Endometrium (tissue), 2 donors: ENCODE measurements around the gene CCDC9.

Experiments used
- FAIRE-seq: peaks from 2 replicates; lab custom pipeline; 2012; peaks lifted over from hg19 to GRCh38; lab: Jason Lieb, UNC
- donor health status: control.
- donor health status: control.

The CCDC9 gene

DNA sequence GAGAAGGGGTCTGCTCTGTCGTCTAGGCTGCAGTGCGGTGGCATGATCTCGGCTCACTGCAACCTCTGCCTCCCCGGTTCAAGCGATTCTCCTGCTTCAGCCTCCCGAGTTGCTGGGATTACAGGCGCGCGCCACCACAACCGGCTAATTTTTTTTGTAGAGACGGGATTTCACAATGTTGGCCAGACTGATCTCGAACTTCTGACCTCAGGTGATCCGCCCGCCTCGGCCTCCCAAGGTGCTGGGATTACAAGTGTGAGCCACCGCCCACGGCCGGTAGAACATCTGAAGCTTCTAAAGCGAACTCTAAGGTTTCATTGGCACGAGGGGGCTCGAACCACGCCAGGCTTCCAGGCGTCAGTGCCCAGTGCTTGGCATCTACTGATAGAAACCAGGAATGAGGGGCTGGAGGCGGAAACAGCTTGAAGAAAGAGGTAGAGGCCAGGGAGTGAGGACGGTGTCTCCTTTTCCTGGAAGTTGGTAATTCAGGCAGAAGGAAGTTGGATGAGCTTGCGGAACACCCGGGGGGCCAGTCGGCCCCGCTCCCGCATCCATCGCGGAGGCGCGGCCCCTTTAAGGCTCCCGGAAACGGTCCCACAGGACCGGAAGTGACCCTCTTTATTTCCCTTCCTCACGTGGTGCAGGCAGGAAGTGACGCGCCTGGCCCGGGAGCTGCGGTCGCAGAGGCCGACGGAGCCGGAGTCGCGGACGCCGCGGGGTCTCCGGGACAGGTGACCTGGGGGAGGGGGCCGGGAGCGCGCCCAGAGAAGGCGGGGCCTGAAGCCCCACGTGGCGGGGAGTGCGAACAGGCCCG, at the start of gene CCDC9:
TSS of gene CCDC9 (plus strand) at position 647 of the 814 bp plus-strand sequence. CDS start 1,876 bp downstream, outside the sequence.
- FAIRE-seq: no peak

DNA sequence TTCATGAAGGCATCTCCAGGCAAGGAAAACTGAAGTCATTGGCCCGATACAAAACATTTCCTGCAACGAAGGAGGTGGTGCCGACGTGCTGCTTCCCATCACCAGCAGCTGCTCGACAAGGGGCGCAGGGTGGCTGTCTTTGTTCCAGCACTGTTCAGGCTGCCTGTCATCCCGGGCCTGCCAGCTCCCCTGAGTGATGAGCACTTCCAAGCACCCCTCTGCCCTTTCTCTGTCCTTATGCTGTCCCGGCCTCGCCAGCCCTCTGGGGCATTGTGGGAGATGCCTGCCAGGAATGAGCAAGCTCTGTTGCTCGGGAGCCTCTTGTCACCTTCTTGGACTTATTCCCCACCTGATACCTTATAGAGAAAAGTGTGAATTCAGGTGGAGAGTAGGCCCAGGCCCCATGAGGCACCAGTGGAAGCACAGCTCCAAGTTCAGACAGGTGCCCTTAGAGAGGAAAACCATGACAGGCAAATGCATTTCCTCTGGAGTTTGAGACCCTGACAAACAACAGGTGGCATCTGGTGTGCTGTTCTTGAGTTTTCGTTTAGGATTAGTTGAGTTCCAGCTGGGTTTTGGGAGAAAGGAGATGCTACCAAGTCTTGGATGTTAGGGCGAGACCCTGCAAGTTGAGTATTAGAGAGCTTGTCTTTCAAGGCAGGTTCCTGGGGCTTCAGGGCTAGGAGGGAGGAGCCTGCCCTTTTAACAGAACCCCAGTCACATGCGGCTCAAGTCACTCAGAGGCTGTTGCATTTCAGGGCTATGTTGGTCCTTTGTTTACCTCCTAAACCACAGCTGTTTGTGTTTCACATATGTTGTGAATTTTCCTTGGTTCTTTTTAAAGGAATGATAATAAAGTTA, 46.8 kb upstream of the CCDC9 start:
- peak; percentile 67 for FAIRE-seq

- no peak for FAIRE-seq
Observed at GRCh38 chr19:47210180-47210490, 46.2 kb upstream of the CCDC9 start.

GRCh38 chr19:47210689-47211316, 45.5 kb upstream of the CCDC9 start:
- peak; percentile 81 for FAIRE-seq

DNA sequence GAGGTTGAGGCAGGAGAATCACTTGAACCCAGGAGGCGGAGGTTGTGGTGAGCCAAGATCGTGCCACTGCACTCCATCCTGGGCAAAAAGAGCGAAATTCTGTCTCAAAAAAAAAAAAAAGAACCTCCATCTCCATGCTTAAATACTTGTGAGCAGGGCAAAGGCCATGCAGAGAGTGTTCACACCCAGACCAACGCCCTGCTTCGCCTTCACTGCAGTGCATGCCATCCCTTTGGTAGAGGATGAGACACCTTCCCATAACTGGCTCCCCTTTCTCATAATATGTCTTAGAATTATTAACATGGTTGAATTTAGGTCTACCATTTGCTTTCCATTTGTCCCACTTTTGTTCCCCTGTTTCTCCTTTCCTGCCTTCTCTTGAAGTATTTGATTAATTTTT, 40.7 kb upstream of the CCDC9 start:
- FAIRE-seq: no peak

GRCh38 chr19:47221080-47221841, 35.1 kb upstream of the CCDC9 start:
- FAIRE-seq: no peak

DNA sequence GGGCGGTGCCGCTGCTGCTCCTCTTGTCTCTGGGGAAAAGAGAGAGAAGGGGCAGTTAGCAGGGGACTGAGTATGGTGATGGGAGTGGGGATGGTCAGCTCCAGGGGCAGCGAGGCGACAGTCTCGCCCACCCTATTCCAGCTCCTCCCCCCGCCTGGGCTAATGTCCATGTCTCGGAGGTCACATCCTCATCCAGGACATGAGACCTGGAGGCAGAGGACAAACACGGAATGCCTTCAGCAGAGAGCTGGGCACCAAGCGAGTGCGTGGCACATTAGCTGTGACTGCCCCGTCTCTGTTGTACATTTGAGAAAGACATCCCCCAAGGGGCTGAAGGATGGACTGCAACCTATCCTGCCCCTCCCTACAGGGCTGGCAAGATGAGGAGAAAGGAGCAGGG, 34.4 kb upstream of the CCDC9 start:
- FAIRE-seq: no peak

DNA sequence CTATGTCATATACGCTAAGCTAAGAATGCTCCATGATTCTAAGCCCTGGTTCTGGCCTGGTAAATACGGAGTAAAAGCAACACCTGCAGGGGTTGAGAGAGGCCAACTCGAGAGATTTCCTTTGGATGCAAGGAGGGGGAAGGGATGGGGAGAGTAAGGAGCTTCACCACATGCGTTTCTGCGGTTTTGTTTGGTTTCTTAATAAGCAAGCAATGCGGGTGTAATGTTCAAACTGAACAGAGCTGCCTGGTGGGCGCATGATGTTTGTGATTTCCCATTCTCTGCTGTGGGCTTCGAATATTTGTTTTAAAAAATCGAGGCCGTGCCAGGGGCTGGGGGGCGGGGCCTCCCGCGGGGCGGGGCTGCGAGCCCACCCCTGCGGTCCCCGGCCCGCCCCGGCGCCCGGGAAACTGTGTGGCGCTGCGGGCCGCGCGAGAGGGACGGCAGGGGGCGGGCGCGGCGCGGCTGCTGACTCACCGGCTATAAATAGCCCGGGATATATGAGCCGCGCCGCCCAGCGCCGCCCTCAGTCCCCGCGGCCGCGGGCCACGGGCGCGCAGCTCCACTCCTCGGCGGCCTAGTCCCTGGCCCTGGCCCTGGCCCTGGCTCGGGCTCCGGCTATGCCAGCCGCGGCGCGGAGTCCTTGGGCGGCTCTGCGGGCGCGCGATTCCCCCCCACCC, 30.4 kb upstream of the CCDC9 start:
- no peak for FAIRE-seq

GRCh38 chr19:47226426-47227351, 29.6 kb upstream of the CCDC9 start:
- FAIRE-seq: no peak

DNA sequence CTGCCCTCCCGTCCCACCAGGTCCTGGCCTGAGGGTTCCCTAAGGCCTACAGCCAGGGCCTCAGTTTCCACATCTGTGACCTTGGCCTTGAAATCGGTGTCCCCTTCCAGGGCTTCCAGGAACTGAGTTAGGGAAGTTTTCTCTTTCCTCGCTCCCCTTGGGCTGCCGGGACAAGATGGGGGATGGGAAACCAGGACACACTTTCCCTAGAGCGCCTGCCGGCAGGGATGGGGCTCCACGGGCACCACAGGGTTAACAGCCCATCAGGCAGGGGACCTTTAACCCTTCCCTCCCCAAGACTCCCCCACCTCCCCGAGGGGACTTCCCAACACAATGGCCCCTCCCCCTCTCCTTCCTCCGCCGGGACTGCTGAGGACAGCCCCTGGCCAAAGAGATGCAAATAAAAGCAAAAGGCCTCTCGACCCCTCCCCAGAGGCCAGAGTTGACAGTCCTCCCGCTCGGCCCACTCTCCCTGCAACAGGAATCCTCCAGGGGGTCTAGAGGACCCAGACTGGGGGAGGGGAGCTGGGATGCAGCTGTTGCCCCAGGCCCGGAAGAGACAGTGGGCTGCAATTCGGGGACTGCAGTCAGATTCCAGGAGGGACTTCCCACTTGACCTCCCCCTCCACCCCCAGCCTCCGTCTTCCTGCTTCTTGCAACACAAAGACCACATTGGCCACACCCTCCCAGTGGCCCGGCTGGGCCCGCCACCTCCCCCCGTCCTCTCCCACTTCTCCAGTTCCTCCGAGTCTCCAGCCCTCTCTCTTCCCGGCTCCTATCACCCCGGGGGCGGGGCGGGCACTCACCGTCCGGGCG, 28.8 kb upstream of the CCDC9 start:
- FAIRE-seq: no peak

GRCh38 chr19:47228168-47228936, 28.0 kb upstream of the CCDC9 start:
- no peak for FAIRE-seq

- FAIRE-seq: no peak
Observed at GRCh38 chr19:47228937-47229675, 27.2 kb upstream of the CCDC9 start.

DNA sequence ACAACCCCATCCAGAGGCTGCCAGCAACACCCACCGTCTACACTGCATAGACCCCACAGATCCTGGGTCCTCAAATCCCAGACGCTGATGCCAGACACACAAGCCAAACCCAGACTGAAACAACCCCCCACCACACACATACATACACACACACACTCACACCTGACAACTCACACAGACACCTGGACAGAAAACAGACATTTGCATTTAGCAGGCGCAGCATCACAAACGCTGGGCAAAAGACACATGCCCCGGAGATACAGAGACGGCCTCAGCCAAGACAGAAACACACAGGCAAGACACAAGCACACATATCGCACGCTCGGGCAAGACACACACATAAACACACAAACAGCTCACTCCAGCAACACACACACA, 26.7 kb upstream of the CCDC9 start:
- FAIRE-seq: no peak

- FAIRE-seq: no peak
Observed at GRCh38 chr19:47230054-47230920, 26.0 kb upstream of the CCDC9 start.

GRCh38 chr19:47230921-47231214, 25.5 kb upstream of the CCDC9 start, which contains the start of gene BBC3:
Gene BBC3 (minus strand): TSS chr19:47231199. CDS start chr19:47228431, 2,768 bp downstream.
- FAIRE-seq: no peak

DNA sequence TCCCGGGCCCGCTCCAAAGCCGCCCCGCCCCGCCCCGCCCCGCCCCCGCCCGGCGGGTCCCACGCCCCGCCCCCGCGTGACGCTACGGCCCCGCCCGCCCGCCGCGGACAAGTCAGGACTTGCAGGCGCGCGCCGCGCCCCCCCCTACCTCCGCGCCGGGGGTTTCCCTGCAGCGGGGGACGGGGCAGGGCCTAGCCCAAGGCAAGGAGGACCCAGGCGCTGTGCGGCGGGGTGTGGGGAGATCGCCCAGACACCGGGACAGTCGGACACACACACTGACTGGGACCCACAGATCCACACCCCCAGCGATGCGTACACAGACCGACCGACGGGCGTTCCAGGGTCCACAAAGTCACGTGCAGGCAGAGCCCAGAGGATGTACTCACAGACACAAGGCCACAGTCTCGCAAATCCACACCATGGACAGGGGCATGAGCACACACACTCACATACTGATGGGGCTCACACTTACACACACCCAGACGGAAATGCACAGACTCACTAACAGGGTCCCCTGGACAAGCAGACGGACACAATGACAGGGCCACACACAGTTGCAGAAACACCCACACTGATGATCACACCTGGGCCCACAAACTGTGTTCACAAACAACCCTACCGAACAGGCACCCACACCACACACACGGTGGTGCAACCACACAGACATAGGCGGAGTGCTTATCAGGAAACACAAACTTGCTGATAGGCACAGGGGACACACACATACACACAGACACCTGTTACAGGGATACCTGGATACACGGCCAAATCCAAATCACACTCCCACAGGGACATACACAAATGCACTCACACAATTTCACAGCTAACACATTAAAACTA, 24.9 kb upstream of the CCDC9 start:
- no peak for FAIRE-seq
